GM06990 (cell line): ENCODE data around the gene MUC15.

ENCODE experiments used
- DNase-seq: peaks from one replicate; pipeline ENCODE4 v3.0.0-alpha.2; 2011; ENCODE audit not compliant: insufficient read length; ENCODE audit errors: extremely low read depth
- H3K27me3 ChIP-seq: replicated peaks from 2 replicates; pipeline ENCODE4 v1.6.0; 2011; ENCODE audit warnings: low read length; ENCODE audit not compliant: control insufficient read depth, insufficient read depth
- H3K36me3 ChIP-seq: 2 replicates; pipeline ENCODE4 v1.5.1; 2011; ENCODE audit warnings: low read length; ENCODE audit not compliant: control insufficient read depth, insufficient read depth
- H3K4me3 ChIP-seq: replicated peaks from 2 replicates; pipeline ENCODE4 v1.5.1; 2011; ENCODE audit warnings: low read depth, mild to moderate bottlenecking, control low read depth, low read length
- CTCF ChIP-seq: IDR thresholded peaks from 2 replicates; pipeline ENCODE4 v1.5.1; 2011; ENCODE audit warnings: low read length, control low read depth, mild to moderate bottlenecking, inconsistent platforms; ENCODE audit not compliant: insufficient read depth, poor library complexity, severe bottlenecking

The MUC15 gene

GRCh38 chr11:26558190-26558589, 13.9 kb downstream of the MUC15 start:
- Histone ChIP-seq H3K4me3 (no peak overlapping the region), H3K36me3 (no peaks in the 10 kb centered on the region), H3K27me3 (no peaks in the 10 kb centered on the region)
- TF ChIP-seq CTCF: no peak
- DNase-seq: no peak

- no peak for TF ChIP-seq CTCF
- Histone ChIP-seq H3K36me3 (no peaks in the 10 kb centered on the region), H3K27me3 (no peaks in the 10 kb centered on the region), H3K4me3 (no peak overlapping the region)
- no peak for DNase-seq
Measured at GRCh38 chr11:26557666-26558065, 14.4 kb downstream of the MUC15 start.

- TF ChIP-seq CTCF: no peak
- H3K27me3 ChIP-seq: no peaks in the 10 kb centered on the region
- DNase-seq: no peak
- no peaks in the 10 kb centered on the region for H3K36me3 ChIP-seq
- H3K4me3 ChIP-seq: no peak overlapping the region
Measured at GRCh38 chr11:26556582-26556981, 15.5 kb downstream of the MUC15 start.

GRCh38 chr11:26554455-26554854, 17.6 kb downstream of the MUC15 start:
- no peak for TF ChIP-seq CTCF
- DNase-seq: no peak
- Histone ChIP-seq H3K4me3 (no peak overlapping the region), H3K36me3 (no peaks in the 10 kb centered on the region), H3K27me3 (no peaks in the 10 kb centered on the region)

DNA sequence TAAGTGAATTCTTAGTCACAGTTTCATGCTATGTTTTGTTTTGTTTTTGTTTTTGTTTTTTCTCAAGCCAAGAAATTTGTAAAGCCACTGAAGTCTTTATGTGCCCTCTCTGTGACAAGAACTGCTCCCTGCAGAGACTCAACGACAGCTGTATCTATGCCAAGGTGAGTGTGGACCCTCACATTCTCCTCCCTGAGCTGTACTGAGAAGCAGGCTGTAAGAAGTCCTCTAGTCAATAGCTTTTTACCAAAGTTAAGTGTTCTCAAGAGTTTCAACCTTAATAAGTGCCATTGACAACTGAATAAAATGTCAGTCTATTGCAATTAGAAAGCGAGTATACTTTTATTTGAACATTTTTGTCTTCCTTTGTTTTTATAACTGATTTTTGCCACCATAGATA, 18.9 kb downstream of the MUC15 start:
- no peaks in the 10 kb centered on the region for H3K27me3 ChIP-seq
- DNase-seq: no peak
- no peak for TF ChIP-seq CTCF
- H3K36me3 ChIP-seq: no peaks in the 10 kb centered on the region
- H3K4me3 ChIP-seq: no peak overlapping the region

GRCh38 chr11:26551186-26551801, 20.8 kb downstream of the MUC15 start:
- no peak for DNase-seq
- Histone ChIP-seq H3K4me3 (no peak overlapping the region), H3K36me3 (no peaks in the 10 kb centered on the region), H3K27me3 (no peaks in the 10 kb centered on the region)
- peak; percentile 27 for TF ChIP-seq CTCF
